CD4-positive, alpha-beta T cell treated with Interleukin-21 for 1 hour (primary cell): ENCODE measurements around the gene SDCCAG8.

ENCODE experiments used
- DNase-seq: peaks from one replicate; pipeline ENCODE4 v3.0.0-alpha.2; 2020

The SDCCAG8 gene

GRCh38 chr1:243465738-243466137 lies 209.9 kb downstream of the SDCCAG8 start:
- DNase-seq, result no peak

GRCh38 chr1:243469497-243469896 lies 213.7 kb downstream of the SDCCAG8 start:
- no peak for DNase-seq

DNA sequence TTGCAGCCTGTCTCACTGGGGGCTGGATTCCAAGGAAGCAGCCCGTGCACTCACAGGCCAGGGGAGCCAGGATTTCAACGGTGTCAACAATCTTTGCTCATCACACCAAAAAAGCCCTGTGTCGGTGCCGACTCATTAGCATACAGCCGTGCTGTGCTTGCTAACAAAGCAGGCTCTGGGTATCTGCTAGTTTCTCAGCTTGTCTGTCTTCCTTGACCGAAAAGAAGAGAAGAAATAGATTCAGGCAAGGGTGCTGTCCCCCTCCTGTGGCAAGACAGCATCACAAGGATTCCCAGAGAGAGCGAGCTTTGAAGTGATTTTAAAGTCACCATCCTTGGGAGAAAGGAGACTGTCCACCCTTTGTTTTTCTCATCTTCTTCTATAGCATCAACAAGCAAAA lies 214.7 kb downstream of the SDCCAG8 start:
- no peak for DNase-seq

DNA sequence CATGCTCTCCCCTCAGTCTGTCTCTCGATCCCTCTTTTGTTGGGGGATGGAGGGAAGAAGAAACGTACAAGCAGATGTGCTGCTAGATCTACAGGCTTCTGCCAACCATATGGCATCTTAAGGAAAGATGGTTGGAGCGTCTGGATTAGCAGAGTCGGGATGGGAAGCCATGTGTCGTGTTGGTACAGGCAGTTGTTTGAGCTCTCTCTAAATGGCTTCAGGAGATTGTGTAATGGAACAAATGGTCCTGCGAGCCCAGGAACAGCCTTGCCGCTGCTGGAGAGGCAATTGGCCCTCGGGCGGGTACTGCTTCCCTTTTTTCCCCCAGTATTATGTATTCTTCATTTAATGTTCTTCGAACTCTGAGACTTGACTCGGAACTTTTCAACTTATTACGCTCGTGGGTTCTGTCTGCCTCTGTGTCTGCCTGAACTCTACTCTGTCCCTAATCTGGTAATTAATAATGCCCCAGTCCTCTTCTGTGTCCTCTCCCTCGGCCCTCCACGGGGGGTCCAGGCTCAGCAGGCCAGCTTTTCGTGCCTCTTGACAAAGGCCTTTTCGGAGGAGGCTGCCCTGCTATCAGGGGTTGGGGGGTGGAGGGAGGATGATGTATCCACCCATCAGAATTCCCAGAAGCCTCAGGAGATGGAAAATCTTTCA lies 215.3 kb downstream of the SDCCAG8 start:
- no peak for DNase-seq

DNA sequence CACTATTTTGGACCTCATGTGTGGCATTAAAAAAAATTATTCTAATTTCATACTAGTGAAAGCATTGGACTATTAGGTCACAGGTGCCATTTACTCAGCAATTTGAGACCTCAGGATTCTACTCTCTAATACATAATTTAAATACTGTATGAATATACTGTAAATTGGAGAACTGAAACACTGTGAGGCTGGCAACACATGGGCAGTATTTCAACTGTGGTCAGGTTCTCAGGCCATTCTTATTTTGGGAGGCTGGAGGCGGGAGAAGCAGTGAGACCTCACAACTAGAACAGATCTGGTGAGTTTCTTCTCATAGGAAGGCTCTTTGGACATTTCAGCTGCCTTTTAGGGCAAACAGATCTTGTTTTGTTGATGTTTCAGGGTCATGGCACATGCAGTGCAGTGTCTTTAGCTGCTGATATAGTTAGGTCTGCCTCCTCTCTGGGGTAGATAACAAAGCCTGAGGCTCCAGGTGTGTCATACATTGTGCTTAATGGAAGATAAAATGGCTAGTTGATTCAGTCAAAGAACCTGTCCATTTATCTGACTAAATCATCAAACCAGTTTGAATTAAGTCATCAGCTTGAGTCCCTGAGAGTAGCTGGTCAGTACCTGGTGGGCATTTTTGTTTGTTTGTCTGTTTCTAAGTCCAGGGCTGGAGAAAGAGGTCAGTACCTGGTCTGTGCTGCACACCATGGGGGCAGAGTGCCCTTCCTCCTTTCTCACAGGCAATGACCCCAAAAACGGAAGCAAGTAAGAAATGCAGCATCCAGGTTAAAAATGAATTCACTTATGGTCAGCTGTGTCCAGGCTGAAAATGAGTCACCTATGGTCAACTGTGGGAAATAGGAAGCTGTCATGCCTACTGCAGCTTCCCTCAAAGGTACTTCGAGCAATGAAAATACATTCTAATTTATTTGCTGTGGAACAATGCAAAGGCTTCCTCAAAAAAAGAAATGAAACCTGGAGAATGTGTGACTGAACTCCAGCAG lies 216.2 kb downstream of the SDCCAG8 start:
- DNase-seq, result no peak

DNA sequence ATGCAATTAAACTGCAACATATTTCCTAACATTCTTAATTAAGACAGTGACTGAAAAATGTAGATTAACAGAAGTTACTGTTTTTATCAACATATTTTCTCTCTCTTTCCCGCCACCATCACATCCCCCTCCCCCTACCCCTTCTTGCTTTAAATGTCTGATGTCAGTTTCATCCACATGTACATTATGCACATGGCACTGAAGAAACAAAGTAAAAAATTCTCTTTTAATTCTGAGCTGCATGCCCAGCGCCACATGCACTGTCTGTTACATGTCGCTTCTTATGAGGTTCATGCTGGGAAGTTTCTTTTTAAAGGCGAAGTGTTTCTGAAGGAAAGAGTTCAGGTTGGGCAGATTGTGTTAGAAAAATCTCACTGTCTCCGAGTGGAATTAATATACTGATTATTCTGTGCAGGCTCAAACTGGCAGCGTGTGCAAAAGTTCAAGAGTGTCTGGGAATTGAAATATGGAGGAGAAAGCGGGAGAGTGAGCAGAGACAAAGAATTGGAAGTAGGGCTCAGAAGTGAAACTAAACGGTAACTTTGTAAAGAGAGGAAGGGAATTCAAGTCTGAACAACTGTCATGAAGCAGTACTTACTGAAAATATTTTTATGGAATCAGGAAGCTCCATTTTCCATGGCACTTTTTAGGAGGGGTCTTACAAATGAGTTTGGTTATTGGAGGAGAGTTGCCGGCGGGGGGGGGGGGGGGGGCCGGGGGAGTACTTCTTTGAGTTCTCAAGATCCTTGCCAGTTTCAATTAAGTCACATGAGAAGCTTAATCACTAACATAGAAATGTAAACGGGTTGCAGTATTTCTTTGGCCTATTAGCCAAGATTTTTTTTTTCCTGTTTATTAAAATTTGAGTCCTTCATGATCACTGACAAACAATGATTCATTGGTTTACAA lies 217.6 kb downstream of the SDCCAG8 start:
- DNase-seq, result no peak

DNA sequence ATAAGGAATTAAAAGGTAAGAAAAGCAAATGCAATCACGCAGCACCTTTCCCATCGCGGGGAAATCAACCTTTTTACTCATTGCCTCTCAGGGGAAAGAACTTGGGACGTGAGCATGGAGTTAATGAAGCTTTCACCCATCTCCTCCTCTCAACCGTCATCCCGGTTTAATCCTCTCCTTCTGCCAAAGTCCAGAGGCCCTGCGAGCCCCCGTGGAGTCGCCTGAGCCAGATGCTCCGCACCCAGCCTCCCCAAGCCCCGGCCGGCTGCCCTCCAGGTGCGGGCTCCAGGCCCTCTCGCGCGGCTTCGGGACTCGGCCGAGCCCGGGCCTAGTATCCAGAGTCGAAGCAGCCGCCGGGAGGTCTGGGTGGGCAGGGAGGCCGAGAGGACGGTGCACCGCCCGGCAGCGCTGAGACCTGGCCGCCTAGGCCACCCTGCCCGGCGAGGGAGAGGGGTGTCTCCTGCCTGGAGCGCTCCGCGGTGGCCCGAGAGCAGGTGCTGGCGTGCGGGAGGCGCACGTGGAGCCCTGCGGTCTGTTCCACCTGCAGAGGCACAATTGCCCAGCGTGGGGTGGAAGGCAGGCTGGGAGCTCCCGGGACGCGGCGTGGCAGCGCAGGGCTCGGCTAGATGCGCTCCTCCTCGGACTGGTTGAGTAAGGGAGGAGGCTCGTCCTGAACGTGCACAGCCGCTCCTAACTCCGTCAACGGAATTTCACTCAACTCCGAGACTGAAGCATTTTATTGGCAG lies 218.5 kb downstream of the SDCCAG8 start:
- no peak for DNase-seq

GRCh38 chr1:243474906-243475305 lies 219.1 kb downstream of the SDCCAG8 start:
- no peak for DNase-seq

- DNase-seq, result no peak
Measured at GRCh38 chr1:243475966-243476365, 220.1 kb downstream of the SDCCAG8 start.

DNA sequence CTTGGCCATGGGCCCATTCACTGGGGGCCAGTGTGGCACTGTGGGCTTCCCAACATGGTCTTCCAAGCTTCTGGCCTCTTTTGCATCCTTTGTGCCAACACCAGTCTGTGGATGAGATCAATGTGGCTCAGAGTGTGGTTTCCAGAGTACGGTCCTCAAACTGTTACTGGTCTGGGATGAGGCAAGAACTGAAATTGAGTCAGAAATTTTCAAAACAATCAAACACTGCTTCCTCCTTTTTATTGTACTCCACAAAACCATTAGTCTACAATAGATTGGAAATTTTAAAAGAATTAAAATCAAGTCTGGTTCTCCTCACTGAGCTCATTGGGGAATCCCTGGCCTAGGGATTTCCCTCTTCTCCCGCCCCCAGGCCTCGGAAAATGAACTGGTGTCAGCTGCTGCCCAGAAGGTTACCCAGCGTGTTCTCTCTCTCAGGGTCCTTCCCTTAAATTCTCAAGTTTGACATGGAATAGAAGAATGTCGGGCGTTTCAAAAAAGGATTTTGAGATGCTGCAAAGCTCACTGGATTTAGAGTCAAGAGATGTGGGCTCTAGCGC lies 222.0 kb downstream of the SDCCAG8 start:
- DNase-seq, result no peak

- no peak for DNase-seq
Measured at GRCh38 chr1:243481101-243481500, 225.3 kb downstream of the SDCCAG8 start.

DNA sequence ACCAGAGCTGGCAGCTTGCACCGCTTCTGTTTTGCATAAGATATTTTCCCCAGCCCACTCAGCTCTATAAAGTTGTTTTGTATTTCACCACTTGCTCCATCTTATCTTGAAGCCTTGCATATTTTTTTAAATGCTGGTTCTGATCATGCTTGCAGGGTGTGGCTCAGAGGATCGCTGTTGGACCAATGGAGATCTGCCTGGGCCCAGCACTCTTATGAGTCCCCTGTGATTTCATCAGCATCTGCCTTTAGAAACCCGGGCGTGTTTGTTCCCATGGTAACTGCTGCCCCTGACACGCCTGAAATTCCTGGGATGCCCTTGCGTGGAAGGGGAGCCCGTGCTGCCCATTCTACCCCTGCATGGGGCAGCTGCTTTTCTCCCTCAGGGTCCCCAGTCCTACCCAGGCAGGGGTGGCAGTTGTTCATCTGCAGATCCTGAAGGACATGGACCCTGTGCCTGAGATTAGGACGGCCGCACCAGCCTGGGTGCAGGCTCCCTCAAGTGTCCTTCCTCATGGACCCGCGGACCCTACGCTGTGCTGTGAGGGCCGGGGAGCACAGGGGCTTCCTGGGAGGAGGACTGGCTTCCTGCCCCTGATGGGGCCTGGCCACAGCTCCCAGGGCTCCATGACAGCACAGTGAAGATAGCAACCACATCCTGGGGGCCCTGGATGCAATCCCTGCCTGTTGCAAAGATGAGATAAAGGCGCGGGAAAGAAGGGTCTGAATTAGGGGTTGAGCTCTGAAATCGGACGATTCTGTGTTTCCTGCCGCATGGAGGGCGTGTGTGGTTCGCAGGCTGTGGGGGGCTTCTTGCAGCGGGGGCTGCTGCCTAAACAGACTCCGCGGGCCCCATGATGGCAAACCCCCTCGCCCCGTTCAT lies 226.5 kb downstream of the SDCCAG8 start:
- no peak for DNase-seq

- no peak for DNase-seq
Measured at GRCh38 chr1:243483071-243483771, 227.4 kb downstream of the SDCCAG8 start.

GRCh38 chr1:243483952-243484351 lies 228.1 kb downstream of the SDCCAG8 start:
- DNase-seq, result no peak

GRCh38 chr1:243487036-243487648 lies 231.3 kb downstream of the SDCCAG8 start:
- DNase-seq, result no peak

GRCh38 chr1:243487649-243488227 lies 231.9 kb downstream of the SDCCAG8 start:
- peak; percentile 32 for DNase-seq

DNA sequence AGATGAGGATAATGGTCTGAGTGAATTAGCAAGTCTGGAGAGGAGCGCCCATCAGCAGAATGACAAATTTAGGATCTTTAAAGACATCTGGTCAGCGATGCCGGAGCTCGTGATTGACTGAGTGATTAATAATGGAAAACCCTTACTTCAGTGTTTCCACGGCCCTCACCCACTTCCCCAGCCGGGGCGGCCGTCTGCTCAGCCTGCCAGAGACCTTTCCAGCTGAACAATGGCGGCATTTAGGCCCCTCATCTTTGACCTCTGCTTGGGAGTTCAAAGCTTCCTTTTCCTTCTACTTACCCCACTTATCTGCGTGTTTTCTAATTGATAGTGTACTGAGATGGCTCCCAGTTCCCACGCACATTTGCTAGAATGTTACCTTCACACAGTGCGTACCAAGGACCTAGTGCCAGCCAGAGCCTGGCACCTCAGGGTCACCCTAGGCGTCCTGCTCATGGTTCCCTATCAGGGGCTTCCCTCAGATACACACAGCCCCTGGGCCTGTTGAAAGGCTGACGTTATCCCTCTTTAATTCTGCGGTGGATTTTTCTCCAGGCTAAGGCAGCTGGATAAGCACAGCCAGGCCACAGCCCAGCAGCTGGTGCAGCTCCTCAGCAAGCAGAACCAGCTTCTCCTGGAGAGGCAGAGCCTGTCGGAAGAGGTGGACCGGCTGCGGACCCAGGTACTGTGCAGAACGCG lies 232.8 kb downstream of the SDCCAG8 start:
- no peak for DNase-seq

- no peak for DNase-seq
Measured at GRCh38 chr1:243489158-243489527, 233.3 kb downstream of the SDCCAG8 start.
